ENCODE results near the gene HIVEP1.
A peak's percentile ranks its signal among the peaks of the same experiment; 100 is the strongest.

HIVEP1 gene

GRCh38 chr6:12116264-12116800 is 104.2 kb downstream of the HIVEP1 start:
- DNase-seq (ENCODE audit: low read depth in 2 of 2), result no peak

- no peak for DNase-seq (ENCODE audit: low read depth in 2 of 2)
These were observed 104.9 kb downstream of the HIVEP1 start for GRCh38 chr6:12116978-12117377.

- DNase-seq (ENCODE audit: low read depth in 2 of 2), result no peak
These were observed 106.5 kb downstream of the HIVEP1 start for GRCh38 chr6:12118607-12119006.

GRCh38 chr6:12119085-12119588 is 107.0 kb downstream of the HIVEP1 start:
- DNase-seq (ENCODE audit: low read depth in 2 of 2), result peak; percentile 12 to 22

- no peak for DNase-seq (ENCODE audit: low read depth in 2 of 2)
These were observed 113.3 kb downstream of the HIVEP1 start for GRCh38 chr6:12125396-12125795.

GRCh38 chr6:12126051-12126450 is 113.9 kb downstream of the HIVEP1 start:
- DNase-seq (ENCODE audit: low read depth in 2 of 2), result no peak

GRCh38 chr6:12129523-12129922 is 117.4 kb downstream of the HIVEP1 start:
- DNase-seq (ENCODE audit: low read depth in 2 of 2), result no peak

DNA sequence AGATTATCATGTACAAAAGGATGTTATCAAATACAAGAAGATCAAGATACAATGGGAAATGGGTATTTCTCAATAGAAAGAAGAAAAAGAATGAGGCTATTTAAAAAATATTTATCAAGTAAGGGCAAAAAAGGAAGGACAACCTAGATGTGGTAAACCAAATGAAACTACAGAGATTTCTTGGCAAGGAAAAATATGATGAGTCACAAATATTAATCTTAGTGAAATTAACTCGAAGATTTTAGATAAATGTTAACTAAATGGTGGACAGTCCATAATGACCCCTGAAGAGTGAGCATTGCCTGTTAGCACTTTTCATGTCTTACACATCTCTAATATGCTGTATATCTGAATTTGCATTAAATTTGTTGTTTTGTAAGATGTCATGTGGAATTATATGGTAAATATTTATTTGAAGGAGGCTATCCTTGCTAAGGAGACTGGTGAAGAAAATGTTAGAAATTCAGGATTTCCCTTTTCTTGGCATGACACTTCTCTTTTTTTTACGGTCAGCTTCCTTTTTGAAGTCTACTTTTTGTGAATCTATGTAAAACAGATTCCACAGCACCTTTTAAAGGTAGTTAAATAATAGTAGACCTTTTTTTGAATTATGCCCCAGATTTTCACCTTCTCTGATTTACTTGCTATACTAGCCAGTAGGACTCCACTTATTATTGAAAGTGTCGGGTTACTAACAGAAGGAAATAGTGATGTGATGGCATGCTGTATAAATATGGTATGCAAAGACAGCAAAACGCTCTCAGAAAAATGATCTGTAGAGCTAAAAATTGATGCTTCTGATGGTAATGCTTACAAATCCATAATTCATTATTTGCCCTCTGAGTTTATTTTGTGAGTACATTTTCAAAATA is 120.5 kb downstream of the HIVEP1 start:
- DNase-seq (ENCODE audit: low read depth in 2 of 2), result no peak

DNA sequence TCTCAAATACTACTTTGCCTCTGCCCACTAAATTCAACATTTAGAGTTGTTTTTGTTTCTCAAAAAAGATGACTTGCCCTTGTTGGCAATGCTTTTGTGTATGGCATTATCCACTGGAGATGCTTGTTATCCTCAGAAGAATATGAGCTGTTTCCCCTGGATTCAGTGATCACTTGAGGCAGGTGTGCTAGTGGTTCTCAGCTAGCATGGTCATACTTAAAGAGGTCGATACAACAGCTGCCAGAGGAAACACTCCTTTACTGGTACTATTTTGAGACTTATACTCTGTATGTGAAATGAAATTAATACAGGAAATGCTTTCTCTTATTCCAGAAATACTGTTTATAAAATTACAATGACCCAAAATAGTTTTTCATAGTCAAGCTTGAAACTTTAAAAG is 122.5 kb downstream of the HIVEP1 start:
- DNase-seq (ENCODE audit: low read depth in 2 of 2), result no peak

- DNase-seq (ENCODE audit: low read depth in 2 of 2), result no peak
These were observed 122.9 kb downstream of the HIVEP1 start for GRCh38 chr6:12134991-12135390.

DNA sequence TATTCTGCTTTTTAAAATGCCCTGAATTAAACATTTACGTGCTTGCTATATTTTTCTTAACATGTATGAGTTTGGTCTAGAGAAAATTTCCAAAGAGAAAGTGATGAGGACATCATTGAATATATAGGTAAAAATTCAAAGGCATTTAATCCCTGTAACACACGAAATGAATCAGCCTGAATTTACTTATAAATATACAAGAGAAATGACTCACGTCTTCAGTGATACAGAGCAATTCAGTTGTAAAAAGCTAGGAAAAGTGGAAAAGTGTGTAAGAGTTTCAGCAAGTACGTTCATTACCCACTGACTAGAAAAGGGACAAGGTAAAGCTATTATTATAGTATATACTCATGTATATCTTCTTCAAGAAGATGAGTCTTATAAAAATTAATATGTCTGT is 124.8 kb downstream of the HIVEP1 start:
- DNase-seq (ENCODE audit: low read depth in 2 of 2), result no peak

GRCh38 chr6:12137480-12137879 is 125.4 kb downstream of the HIVEP1 start:
- no peak for DNase-seq (ENCODE audit: low read depth in 2 of 2)

DNA sequence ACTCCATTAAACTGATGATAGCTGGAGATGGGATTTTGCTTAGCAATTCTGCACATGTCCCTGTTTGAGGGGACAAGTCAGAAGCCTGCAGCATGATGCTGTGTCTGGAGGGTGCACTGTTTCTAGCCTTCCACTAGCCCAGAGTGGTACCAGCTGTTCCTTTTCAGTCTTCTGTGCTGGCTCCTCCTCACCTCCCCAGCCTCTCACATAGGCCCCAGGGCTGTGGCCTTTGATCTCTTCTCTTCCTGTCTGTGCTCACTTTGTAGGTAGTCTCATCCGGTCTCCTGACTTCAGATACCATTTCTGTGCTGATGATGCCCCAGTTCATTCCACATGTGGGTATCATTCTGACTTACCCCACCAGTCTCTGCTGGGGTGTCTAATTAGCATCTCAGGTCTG is 126.3 kb downstream of the HIVEP1 start:
- DNase-seq (ENCODE audit: low read depth in 2 of 2), result no peak

DNA sequence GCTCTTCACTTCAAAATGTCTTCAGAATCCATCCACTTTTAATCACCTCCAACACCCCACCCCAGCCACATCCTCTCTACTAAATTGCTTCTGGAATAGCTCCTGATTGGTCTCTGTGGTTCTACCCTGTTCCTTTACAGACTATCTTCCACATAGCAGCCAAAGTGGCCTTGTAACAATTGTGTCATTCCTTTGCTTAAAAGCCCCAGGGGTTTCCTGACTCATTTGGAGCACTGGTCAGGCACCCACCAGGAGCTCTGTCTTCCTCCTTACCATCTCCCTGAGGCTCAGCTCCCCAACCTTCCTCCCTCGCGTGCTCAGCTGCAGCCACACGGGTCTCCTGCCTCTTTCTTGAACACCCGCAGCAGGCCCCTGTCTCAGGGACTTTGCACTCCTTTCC is 126.8 kb downstream of the HIVEP1 start:
- DNase-seq (ENCODE audit: low read depth in 2 of 2), result no peak

GRCh38 chr6:12147557-12148316 is 135.6 kb downstream of the HIVEP1 start:
- no peak for DNase-seq (ENCODE audit: low read depth in 2 of 2)

DNA sequence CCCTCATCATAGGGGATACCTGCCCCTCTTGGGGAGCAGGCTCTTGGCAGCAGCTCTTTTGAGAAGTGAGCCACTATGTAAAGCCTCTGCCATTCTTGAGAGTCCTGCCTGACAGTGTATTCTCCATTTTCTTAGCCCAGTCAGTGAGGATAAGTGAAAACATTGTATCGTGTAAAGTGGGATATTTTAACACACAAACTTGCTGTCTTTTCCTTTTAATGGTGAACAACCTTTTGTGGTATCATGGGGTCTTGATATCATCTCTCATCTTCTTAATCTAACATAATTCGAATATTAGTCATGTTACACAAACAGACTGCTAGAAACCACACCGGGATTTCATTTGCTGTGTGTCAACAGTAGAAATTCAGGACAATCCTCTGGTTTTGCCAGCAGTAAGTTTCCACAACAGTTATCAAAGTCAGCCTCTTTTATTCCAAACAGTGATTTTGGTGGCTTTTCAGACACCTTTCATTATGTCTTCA is 136.2 kb downstream of the HIVEP1 start:
- DNase-seq (ENCODE audit: low read depth in 2 of 2), result no peak

DNA sequence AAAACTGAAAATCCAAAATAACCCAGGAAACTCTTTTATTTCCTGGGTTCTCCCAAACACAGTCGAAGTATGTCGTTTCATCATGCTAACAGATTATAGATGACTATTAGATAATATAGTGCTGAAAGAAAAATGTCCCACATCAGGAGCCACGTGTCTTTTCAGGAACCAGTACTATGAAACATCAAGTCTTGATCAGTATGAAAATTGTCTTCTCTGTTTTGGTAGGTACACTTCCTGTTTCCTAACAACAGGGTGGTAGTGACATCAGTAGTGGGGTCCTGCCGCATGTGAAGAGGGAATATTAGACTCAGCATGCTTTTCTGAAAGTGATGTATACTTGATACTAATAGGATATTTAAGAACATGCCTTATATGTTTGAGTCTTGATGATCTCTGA is 136.7 kb downstream of the HIVEP1 start:
- DNase-seq (ENCODE audit: low read depth in 2 of 2), result no peak

DNA sequence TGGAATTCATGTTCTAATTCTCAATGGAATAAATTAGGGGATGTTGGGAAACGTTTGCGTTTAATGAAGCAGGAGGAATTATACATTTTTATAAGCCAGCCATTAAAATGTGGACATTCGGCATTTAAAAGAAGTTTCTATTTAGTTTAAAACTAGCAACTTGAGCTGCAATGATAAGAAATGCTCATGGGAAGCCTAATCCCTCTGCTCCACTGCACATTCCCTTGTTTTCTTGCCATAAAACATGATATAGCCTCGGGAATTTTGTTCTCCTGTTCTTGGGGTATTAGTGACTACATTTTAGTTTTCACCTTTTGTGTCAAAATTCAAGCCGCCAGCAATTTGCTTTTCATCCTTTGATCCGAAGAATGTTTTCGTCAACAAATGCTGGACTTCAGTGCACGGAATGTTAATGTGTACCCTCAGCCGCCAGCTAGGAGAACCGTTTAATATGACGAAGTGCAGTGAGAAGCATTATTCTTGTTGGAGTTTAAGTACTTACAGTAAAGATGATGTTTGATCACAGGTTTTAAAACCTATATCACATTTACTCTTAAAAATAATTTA is 137.9 kb downstream of the HIVEP1 start:
- no peak for DNase-seq (ENCODE audit: low read depth in 2 of 2)

DNA sequence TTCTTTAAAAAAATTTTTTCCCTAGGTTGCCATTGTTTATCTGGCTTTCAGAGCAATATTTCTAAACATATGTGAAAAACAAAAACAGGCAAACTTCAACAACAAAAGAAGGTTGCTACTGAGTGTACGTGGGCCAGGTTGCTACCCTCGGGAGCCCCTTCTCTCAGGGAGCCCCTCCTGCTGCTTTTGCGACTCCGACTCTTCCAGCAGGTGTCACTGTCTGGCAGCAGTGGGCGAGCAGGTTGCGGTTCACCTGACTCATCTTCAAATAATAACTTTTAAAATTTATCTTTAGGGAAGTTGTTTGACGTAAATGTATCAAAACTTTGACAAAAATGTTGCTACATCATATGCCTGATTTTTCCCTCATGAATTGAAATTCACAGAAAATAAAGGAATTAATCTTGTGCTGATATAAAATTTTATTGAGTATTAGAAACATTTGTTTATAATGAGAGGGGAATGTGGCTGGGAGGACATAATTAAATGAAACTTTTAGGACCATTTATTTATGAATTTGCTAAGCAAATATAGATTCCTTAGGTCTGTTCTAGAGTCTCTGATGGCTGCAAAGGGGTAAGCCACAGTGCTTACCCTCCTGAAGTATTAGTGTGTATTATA is 138.8 kb downstream of the HIVEP1 start:
- DNase-seq (ENCODE audit: low read depth in 2 of 2), result peak in 1 of 2 experiments; percentile 5

- DNase-seq (ENCODE audit: low read depth in 2 of 2), result no peak
These were observed 139.3 kb downstream of the HIVEP1 start for GRCh38 chr6:12151433-12151820.
